Measurements from ENCODE around the gene XPR1. TPM values are rescaled to one million over a fixed set of nuclear protein-coding genes. Genes with fewer than 3 reads are reported as not detected.

Gene XPR1
- 11.9 and 15.6 TPM in 2 replicates for total RNA-seq (2014; rRNA removed; shearing (Covaris generic))
- 4.9 and 5.4 TPM in 2 replicates for polyA plus RNA-seq (2016; fragmentation: Nextera tagmentation; extraction: Ambion mirVana)

GRCh38 chr1:180631766-180632325 lies at the start of gene XPR1:
XPR1 (plus strand) TSS chr1:180632022; CDS start chr1:180632202, 180 bp downstream.
- no peak for TF ChIP-seq EZH2 (IDR thresholded peaks at IDR 0.05; ENCODE audit: insufficient read depth, poor library complexity, severe bottlenecking)
- 1 to 3% methylated on average over 21 to 28 of the region's 41 CpGs for whole genome bisulfite sequencing, 2 experiments (ENCODE audit: low coverage in 1 of 2, low lambda C conversion rate in 2 of 2, missing lambda C conversion rate in 2 of 2)
- Histone ChIP-seq H3K9me2 (ENCODE audit: insufficient read depth) (no peaks in the 10 kb centered on the region), H3K27ac (peak within 1 kb of the TSS; percentile 66), H3K4me3 (peak within 1 kb of the TSS; percentile 85), H3K79me2 (ENCODE audit: insufficient read depth) (peaks cover 43% of the 10 kb centered on the region), H3K27me3 (replicated peaks; ENCODE audit: insufficient read depth) (0 out of 2 replicates have a peak, but pooled peaks cover under 1% of the 10 kb centered on the region), H3K36me3 (ENCODE audit: low read depth) (no peaks in the 10 kb centered on the region), H4K20me1 (ENCODE audit: insufficient read depth) (0 out of 2 replicates have a peak, but pooled peaks cover 11% of the 10 kb centered on the region), H3K9ac (peak within 1 kb of the TSS; percentile 81), H3K9me3 (ENCODE audit: low read depth) (no peaks in the 10 kb centered on the region), H3F3A (ENCODE audit: insufficient read depth) (no peaks in the 10 kb centered on the region), H3K4me1 (ENCODE audit: insufficient read depth) (peaks cover 23% of the 10 kb centered on the region), H3K4me2 (ENCODE audit: unreplicated experiment) (peak within 1 kb of the TSS; percentile 94), H2AFZ (peak within 1 kb of the TSS; percentile 93)
- in situ Hi-C loops (cut with MboI), result no loop called here
- peak; percentile 100 for DNase-seq

DNA sequence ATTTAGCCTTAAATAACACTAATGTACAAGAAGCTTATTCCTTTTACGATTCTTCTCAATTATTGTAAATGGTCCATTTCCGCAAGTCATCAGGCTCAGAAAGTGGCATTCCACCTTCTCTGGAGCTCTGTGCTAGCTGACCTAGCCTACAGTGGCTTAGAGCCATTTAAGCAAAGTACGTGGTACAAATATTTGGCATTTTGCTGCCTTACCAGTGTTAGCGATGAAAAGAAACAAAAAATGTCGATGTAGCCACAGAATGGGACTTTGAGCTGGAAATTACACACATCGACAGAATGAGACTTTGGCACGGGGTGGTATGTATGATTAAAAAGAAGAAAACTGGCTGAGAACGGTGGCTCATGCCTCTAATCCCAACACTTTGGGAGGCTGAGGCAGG lies 47.0 kb upstream of the XPR1 start:
- H2AFZ ChIP-seq, result peak overlapping the region; percentile 74
- peak overlapping the region; percentile 54; the same call in 1 of the 2 replicates for H3K27ac ChIP-seq
- TF ChIP-seq EZH2phosphoT487 (IDR thresholded peaks at IDR 0.05; ENCODE audit: insufficient read depth, low read depth), result no peak
- no peak for TF ChIP-seq EZH2 (IDR thresholded peaks at IDR 0.05; ENCODE audit: insufficient read depth, poor library complexity, severe bottlenecking)
- H3K9me2 ChIP-seq (ENCODE audit: insufficient read depth), result no peaks in the 10 kb centered on the region
- peak overlapping the region; percentile 26; the same call in 1 of the 2 replicates for H3K9ac ChIP-seq
- no peaks in the 10 kb centered on the region for H3K36me3 ChIP-seq (ENCODE audit: low read depth)
- no peaks in the 10 kb centered on the region for H3K79me2 ChIP-seq (ENCODE audit: insufficient read depth)
- 63 to 75% methylated on average over 8 of the region's 8 CpGs for WGBS, 2 experiments (ENCODE audit: low coverage in 1 of 2, low lambda C conversion rate in 2 of 2, missing lambda C conversion rate in 2 of 2)
- no peaks in the 10 kb centered on the region for H3K27me3 ChIP-seq (replicated peaks; ENCODE audit: insufficient read depth)
- peaks cover 36% of the 10 kb centered on the region for H3K4me1 ChIP-seq (ENCODE audit: insufficient read depth)
- in situ Hi-C loops (cut with MboI), result no loop called here
- no peak overlapping the region for H3K4me2 ChIP-seq (ENCODE audit: unreplicated experiment)
- H4K20me1 ChIP-seq (ENCODE audit: insufficient read depth), result no peaks in the 10 kb centered on the region
- H3K9me3 ChIP-seq (ENCODE audit: low read depth), result no peaks in the 10 kb centered on the region
- H3F3A ChIP-seq (ENCODE audit: insufficient read depth), result peaks cover 27% of the 10 kb centered on the region
- DNase-seq, result no peak
- H3K4me3 ChIP-seq, result no peak overlapping the region

DNA sequence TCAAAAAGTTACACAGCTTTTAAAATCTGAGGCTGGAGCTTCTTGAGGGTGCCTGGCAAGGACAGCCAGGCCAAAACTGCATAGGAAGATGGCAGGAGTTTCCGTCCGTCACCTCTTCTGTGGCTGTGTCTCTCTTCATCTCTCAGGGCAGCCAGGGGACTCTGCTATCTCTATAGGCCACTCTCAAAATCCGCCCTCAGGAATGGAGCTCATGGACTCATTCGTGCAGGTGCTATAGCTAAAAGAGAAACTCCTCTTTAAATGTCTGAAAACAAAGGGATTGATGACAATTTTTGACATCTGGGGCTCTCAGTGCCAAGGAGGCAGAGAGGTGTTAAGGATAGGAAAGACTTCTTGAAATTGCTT lies 45.8 kb upstream of the XPR1 start:
- H3K27ac ChIP-seq, result no peak overlapping the region
- TF ChIP-seq EZH2 (IDR thresholded peaks at IDR 0.05; ENCODE audit: insufficient read depth, poor library complexity, severe bottlenecking), result no peak
- TF ChIP-seq EZH2phosphoT487 (IDR thresholded peaks at IDR 0.05; ENCODE audit: insufficient read depth, low read depth), result no peak
- in situ Hi-C loops (cut with MboI), result no loop called here
- 59 to 70% methylated on average over 4 of the region's 4 CpGs for WGBS, 2 experiments (ENCODE audit: low coverage in 1 of 2, low lambda C conversion rate in 2 of 2, missing lambda C conversion rate in 2 of 2)
- H2AFZ ChIP-seq, result peak overlapping the region; percentile 74
- H3K9me3 ChIP-seq (ENCODE audit: low read depth), result no peaks in the 10 kb centered on the region
- no peaks in the 10 kb centered on the region for H3K79me2 ChIP-seq (ENCODE audit: insufficient read depth)
- peak overlapping the region; percentile 24 for H3K4me2 ChIP-seq (ENCODE audit: unreplicated experiment)
- no peak for DNase-seq
- H3K36me3 ChIP-seq (ENCODE audit: low read depth), result no peaks in the 10 kb centered on the region
- peaks cover 34% of the 10 kb centered on the region for H3K4me1 ChIP-seq (ENCODE audit: insufficient read depth)
- no peaks in the 10 kb centered on the region for H3K9me2 ChIP-seq (ENCODE audit: insufficient read depth)
- no peaks in the 10 kb centered on the region for H4K20me1 ChIP-seq (ENCODE audit: insufficient read depth)
- no peak overlapping the region for H3K9ac ChIP-seq
- H3K27me3 ChIP-seq (replicated peaks; ENCODE audit: insufficient read depth), result no peaks in the 10 kb centered on the region
- H3F3A ChIP-seq (ENCODE audit: insufficient read depth), result peaks cover 26% of the 10 kb centered on the region
- no peak overlapping the region for H3K4me3 ChIP-seq

- no peaks in the 10 kb centered on the region for H3K36me3 ChIP-seq (ENCODE audit: low read depth)
- no peaks in the 10 kb centered on the region for H4K20me1 ChIP-seq (ENCODE audit: insufficient read depth)
- TF ChIP-seq EZH2phosphoT487 (IDR thresholded peaks at IDR 0.05; ENCODE audit: insufficient read depth, low read depth) (no peak), EZH2 (IDR thresholded peaks at IDR 0.05; ENCODE audit: insufficient read depth, poor library complexity, severe bottlenecking) (no peak)
- H3K9me2 ChIP-seq (ENCODE audit: insufficient read depth), result no peaks in the 10 kb centered on the region
- H3K9ac ChIP-seq, result no peak overlapping the region
- H2AFZ ChIP-seq, result peak overlapping the region; percentile 74; the same call in 1 of the 2 replicates
- 11 to 30% methylated on average over 1 of the region's 1 CpG for WGBS, 2 experiments (ENCODE audit: low coverage in 1 of 2, low lambda C conversion rate in 2 of 2, missing lambda C conversion rate in 2 of 2)
- no peaks in the 10 kb centered on the region for H3K27me3 ChIP-seq (replicated peaks; ENCODE audit: insufficient read depth)
- H3K27ac ChIP-seq, result 0 out of 2 replicates have a peak overlapping the region, but pooled peaks have one; percentile 2
- in situ Hi-C loops (cut with MboI), result no loop called here
- peak; percentile 81 for DNase-seq
- peaks cover 21% of the 10 kb centered on the region for H3F3A ChIP-seq (ENCODE audit: insufficient read depth)
- H3K9me3 ChIP-seq (ENCODE audit: low read depth), result no peaks in the 10 kb centered on the region
- no peak overlapping the region for H3K4me2 ChIP-seq (ENCODE audit: unreplicated experiment)
- peaks cover 29% of the 10 kb centered on the region for H3K4me1 ChIP-seq (ENCODE audit: insufficient read depth)
- no peak overlapping the region for H3K4me3 ChIP-seq
- H3K79me2 ChIP-seq (ENCODE audit: insufficient read depth), result no peaks in the 10 kb centered on the region
These were observed 45.1 kb upstream of the XPR1 start for GRCh38 chr1:180586671-180587155.

Measured in GM23248 (cell line).